Panc1 (cell line): ENCODE results near the gene PIBF1. TPM values are rescaled to one million over a fixed set of nuclear protein-coding genes. Genes with fewer than 3 reads are reported as not detected.

ENCODE experiments used
- ATAC-seq: fragments of 200-7000 bp; cut with Tn5 transposase; 2 replicates; pipeline ENCODE4 v1.9.1; 2020; ENCODE audit warnings: mild to moderate bottlenecking, moderate library complexity
- BruUV-seq: library from RNA; stranded (reverse); fragments of 400-500 nt; replicated peaks from 2 replicates; lab custom pipeline; 2021; lab: Mats Ljungman, UMichigan
- CTCF ChIA-PET: fragments of 300-600 bp; sonication (Branson Sonifier 250); formaldehyde crosslinking; loops from one replicate; lab custom pipeline; 2022; ENCODE audit warnings: antibody characterized with exemption; lab: Charles Lee
- POLR2A ChIA-PET: fragments of 300-600 bp; sonication (Branson Sonifier 250); formaldehyde crosslinking; loops from one replicate; lab custom pipeline; 2022; ENCODE audit warnings: antibody characterized with exemption; lab: Charles Lee
- DNase-seq: peaks from one replicate; pipeline ENCODE4 v3.0.0-alpha.2; 2010; ENCODE audit warnings: low read depth, low spot score
- H3K27ac ChIP-seq: 2 replicates; pipeline ENCODE4 v1.5.1; 2011; ENCODE audit warnings: mild to moderate bottlenecking, low read length, inconsistent platforms
- H3K27me3 ChIP-seq: fragments of 200-500 bp; sonication (Bioruptor generic); 2 replicates; pipeline ENCODE4 v1.6.0; 2014; ENCODE audit warnings: low read length, inconsistent platforms; ENCODE audit not compliant: control insufficient read depth, insufficient read depth
- H3K36me3 ChIP-seq: fragments of 200-500 bp; sonication (Bioruptor generic); 2 replicates; pipeline ENCODE4 v1.5.1; 2014; ENCODE audit warnings: inconsistent platforms, mild to moderate bottlenecking, low read length, moderate library complexity; ENCODE audit not compliant: control insufficient read depth, insufficient read depth
- H3K4me1 ChIP-seq: 2 replicates; pipeline ENCODE4 v1.5.1; 2011; ENCODE audit warnings: inconsistent platforms, mild to moderate bottlenecking, low read length, moderate library complexity; ENCODE audit not compliant: control insufficient read depth, insufficient read depth
- H3K4me3 ChIP-seq, 2 experiments: 2 replicates each; pipeline ENCODE4 v1.5.1; 2011 to 2012; ENCODE audit warnings: low read depth in 2 of 2, low read length in 2 of 2, mild to moderate bottlenecking in 2 of 2, inconsistent platforms in 1 of 2, moderate library complexity in 1 of 2
- H3K9me3 ChIP-seq: fragments of 200-500 bp; sonication (Bioruptor generic); 2 replicates; pipeline ENCODE4 v1.5.1; 2014; ENCODE audit warnings: low read depth, mild to moderate bottlenecking, inconsistent platforms, low read length, moderate library complexity; ENCODE audit not compliant: control insufficient read depth, insufficient read depth
- CTCF ChIP-seq: fragments of 450-650 bp; IDR thresholded peaks from 2 replicates; pipeline ENCODE4 v1.5.1; 2017; ENCODE audit warnings: mild to moderate bottlenecking
- POLR2AphosphoS5 ChIP-seq: IDR thresholded peaks from 2 replicates; pipeline ENCODE4 v1.6.1; 2012; ENCODE audit warnings: mild to moderate bottlenecking, low read depth, low read length, moderate library complexity
- SIN3A ChIP-seq: IDR thresholded peaks from 2 replicates; pipeline ENCODE4 v1.6.1; 2012; ENCODE audit warnings: low read depth, mild to moderate bottlenecking, low read length, moderate library complexity, borderline replicate concordance; ENCODE audit not compliant: insufficient read depth
- TCF7L2 ChIP-seq: IDR thresholded peaks from 2 replicates; pipeline ENCODE4 v1.6.1; 2011; ENCODE audit warnings: mild to moderate bottlenecking, low read depth, low read length, inconsistent platforms
- in situ Hi-C: cut with HindIII; loops from 2 replicates; pipeline ENCODE4 v1.10.0; 2016; ENCODE audit warnings: low sequenced_read_pairs, low pct_unique_long_range_greater_than_20kb
- intact Hi-C: fragments of 100-400 bp; cut with micrococcal nuclease; formaldehyde crosslinking; loops from one replicate; pipeline ENCODE4 v1.10.0; 2022; ENCODE audit not compliant: unreplicated experiment
- total RNA-seq: library from RNA; stranded (reverse); gene quantifications from one replicate; pipeline ENCODE4 v1.2.1, GENCODE V29; 2021; ENCODE audit not compliant: unreplicated experiment
- TF ChIP-seq, protein P1 (sequence below), 2 experiments: IDR thresholded peaks; 2 replicates each; pipeline ENCODE4 v1.6.1; 2011 to 2012; ENCODE audit warnings: low read depth in 2 of 2, control low read depth in 1 of 2, low read length in 1 of 2, mild to moderate bottlenecking in 1 of 2, moderate library complexity in 1 of 2; ENCODE audit not compliant: insufficient read depth in 1 of 2

The PIBF1 gene
- total RNA-seq, 1 experiment from 2014 or later, result 11.7 TPM

DNA sequence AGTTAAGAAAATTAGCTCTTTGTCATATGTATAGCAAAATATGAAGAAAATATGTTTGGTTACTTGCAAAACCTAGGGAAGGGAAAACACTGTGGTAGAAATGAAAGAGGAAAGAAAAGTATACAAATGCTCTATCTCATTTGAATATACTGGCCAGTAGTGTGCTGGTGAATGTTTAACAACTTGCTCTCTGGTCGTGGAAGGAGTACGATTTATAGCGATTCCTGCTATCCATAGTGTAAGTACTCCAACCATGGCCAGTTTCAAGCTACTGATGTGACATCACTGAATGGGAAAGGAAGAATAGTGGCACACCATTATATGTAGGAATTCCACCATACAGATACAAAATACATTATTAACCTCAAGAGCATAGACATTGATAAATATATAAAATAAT lies 44.9 kb upstream of the PIBF1 start:
- POLR2A ChIA-PET, result interaction anchor here (0.6 kb wide), 1 partner anchor 44 kb away, joined by 3 read pairs; the partner anchor contains the start of gene DIS3
- peaks cover 13% of the 10 kb centered on the region; the same call in 1 of the 2 replicates for H3K36me3 ChIP-seq
- ATAC-seq, result no peak
- H3K4me1 ChIP-seq, result no peaks in the 10 kb centered on the region
- no peak for DNase-seq
- in situ Hi-C loops (no loop called here), intact Hi-C loops (no loop called here)
- H3K27me3 ChIP-seq, result no peaks in the 10 kb centered on the region
- H3K9me3 ChIP-seq, result no peaks in the 10 kb centered on the region
- H3K27ac ChIP-seq, result no peak overlapping the region
- BruUV-seq, result no TSS peak
- no peak overlapping the region for H3K4me3 ChIP-seq
- CTCF ChIA-PET, result no interaction called here
- no peak for TF ChIP-seq TCF7L2
- TF ChIP-seq, protein P1, sequence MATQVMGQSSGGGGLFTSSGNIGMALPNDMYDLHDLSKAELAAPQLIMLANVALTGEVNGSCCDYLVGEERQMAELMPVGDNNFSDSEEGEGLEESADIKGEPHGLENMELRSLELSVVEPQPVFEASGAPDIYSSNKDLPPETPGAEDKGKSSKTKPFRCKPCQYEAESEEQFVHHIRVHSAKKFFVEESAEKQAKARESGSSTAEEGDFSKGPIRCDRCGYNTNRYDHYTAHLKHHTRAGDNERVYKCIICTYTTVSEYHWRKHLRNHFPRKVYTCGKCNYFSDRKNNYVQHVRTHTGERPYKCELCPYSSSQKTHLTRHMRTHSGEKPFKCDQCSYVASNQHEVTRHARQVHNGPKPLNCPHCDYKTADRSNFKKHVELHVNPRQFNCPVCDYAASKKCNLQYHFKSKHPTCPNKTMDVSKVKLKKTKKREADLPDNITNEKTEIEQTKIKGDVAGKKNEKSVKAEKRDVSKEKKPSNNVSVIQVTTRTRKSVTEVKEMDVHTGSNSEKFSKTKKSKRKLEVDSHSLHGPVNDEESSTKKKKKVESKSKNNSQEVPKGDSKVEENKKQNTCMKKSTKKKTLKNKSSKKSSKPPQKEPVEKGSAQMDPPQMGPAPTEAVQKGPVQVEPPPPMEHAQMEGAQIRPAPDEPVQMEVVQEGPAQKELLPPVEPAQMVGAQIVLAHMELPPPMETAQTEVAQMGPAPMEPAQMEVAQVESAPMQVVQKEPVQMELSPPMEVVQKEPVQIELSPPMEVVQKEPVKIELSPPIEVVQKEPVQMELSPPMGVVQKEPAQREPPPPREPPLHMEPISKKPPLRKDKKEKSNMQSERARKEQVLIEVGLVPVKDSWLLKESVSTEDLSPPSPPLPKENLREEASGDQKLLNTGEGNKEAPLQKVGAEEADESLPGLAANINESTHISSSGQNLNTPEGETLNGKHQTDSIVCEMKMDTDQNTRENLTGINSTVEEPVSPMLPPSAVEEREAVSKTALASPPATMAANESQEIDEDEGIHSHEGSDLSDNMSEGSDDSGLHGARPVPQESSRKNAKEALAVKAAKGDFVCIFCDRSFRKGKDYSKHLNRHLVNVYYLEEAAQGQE (IDR thresholded peaks at IDR 0.05; ENCODE audit: insufficient read depth in 1 of 2, low read depth in 2 of 2, low read length in 1 of 2), result no peak

DNA sequence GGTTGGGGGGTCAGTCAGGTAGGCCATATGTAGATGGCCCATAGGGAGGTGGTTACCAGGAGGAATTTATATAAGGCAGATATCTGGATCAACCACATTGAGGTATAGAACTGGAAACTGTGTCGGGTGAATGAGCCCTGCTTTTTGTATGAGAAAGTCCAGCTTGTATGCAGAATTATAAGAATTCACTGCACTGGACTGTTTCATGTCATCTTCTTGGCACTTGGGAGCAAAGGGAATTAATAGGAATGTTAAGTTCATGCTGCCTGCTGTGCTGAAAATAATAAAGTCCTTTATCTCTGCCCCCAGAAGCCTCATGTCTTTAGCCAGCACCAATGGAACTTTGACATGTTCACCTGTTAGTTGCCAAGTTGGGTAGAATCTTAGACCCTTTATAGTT lies 41.9 kb upstream of the PIBF1 start:
- POLR2A ChIA-PET, result no interaction called here
- no peaks in the 10 kb centered on the region for H3K4me1 ChIP-seq
- H3K27ac ChIP-seq, result no peak overlapping the region
- no peak overlapping the region for H3K4me3 ChIP-seq
- no peaks in the 10 kb centered on the region for H3K27me3 ChIP-seq
- no peak for TF ChIP-seq CTCF
- no peak for TF ChIP-seq SIN3A
- TF ChIP-seq POLR2AphosphoS5, result no peak
- TF ChIP-seq, protein P1 (IDR thresholded peaks at IDR 0.05; ENCODE audit: insufficient read depth in 1 of 2, low read depth in 2 of 2, low read length in 1 of 2), result no peak
- TF ChIP-seq TCF7L2, result no peak
- intact Hi-C loops, result no loop called here
- ATAC-seq, result no peak
- in situ Hi-C loops, result no loop called here
- BruUV-seq, result no TSS peak
- peaks cover 18% of the 10 kb centered on the region for H3K36me3 ChIP-seq
- H3K9me3 ChIP-seq, result no peaks in the 10 kb centered on the region
- DNase-seq, result no peak
- CTCF ChIA-PET, result no interaction called here
